HG03378 (cell line): ENCODE data around the gene ARL14.
"Not testable (repeated sequence)": the region's sequence is repeated elsewhere in the genome, so short reads cannot be mapped to it uniquely, and the experiment has no call there.

Experiments used
- ATAC-seq: cut with Tn5 transposase; IDR thresholded peaks from one replicate; pipeline ENCODE4 v1.9.1; 2021; ENCODE audit warnings: mild to moderate bottlenecking, moderate library complexity; ENCODE audit not compliant: unreplicated experiment

ARL14 gene

GRCh38 chr3:160675566-160676124, 1.3 kb upstream of the ARL14 start:
- no peak for ATAC-seq

DNA sequence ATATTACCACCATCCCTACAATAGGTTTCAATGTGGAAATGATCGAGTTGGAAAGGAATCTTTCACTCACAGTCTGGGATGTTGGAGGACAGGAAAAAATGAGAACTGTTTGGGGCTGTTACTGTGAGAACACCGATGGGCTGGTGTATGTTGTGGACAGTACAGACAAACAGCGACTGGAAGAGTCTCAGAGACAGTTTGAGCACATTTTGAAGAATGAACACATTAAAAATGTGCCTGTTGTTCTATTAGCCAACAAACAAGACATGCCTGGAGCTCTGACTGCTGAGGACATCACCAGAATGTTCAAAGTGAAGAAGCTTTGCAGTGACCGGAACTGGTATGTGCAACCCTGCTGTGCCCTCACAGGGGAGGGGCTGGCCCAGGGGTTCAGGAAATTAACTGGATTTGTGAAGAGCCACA, 510 bp downstream of the ARL14 start:
- ATAC-seq, result no peak

DNA sequence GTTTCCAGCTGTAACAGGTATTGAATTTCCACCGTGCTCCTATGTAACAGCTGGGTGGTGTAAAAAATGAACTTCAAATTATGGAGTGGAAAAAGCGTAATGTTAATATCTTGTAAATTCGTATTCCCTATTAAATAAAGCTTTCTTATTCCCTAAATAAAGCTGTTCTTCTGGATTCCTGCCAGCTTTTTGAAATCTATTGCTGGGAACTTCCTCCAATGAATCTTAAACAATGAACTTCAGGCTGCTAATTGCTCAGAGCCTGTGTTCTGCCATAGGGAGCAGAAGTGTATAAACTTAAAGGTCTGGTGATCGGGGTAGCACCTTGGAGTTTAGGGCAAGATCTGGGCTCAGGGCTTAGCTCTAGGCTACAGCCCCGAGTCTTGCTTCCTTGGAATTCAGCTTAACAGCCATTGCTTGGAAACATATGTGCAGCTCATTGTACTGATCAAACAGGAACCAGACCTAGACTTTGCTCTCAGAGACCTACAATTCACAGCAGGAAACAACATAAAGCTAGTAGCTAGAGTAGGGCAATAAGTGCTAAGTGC, 1.4 kb downstream of the ARL14 start:
- ATAC-seq, result no peak

DNA sequence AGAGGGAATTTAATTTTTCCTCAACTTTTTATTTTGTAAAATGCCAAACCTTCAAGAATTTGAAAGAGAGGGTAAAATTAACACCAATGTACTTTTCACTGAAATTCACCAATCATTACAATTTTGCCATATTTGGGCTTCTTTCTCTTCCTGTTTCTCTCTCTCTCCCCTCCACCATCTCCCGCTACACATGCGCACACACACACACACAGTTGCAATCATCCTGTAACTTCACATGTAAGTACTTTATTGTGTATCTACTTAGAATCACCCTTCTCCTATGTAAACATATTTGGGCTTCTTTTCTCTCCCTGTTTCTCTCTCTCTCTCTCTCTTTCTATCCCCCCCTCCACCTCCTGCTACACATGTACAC, 7.4 kb downstream of the ARL14 start:
- no peak for ATAC-seq

DNA sequence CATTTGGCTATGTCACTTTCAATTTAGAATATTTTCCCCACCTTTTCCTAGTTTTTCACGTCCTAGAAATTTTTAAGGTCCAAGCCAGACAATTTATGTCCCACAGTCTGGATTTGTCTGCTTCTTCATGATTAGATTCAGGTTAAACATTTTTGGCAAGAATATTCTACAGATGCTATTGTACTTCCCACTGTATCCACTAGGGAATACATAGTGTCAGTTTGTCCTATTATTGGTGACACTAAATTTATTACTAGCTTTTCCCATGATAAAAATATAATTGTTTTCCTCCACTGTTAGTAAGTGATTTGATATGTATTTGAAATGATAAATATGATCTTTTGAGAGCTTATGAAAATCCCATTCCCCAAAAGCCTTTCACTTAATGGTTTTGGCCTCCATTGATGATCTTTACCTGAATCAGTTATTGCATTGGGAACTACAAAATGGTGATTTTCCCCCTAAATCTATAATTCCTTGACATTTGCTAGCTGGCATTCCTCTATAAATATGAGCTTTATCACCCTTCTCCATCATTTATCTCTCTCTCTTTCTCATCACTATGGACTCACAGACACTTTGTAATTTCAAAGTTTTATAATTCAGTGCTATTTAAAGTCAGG, 8.3 kb downstream of the ARL14 start:
- no peak for ATAC-seq

GRCh38 chr3:160686955-160687535, 10.1 kb downstream of the ARL14 start:
- peak; percentile 54 for ATAC-seq

DNA sequence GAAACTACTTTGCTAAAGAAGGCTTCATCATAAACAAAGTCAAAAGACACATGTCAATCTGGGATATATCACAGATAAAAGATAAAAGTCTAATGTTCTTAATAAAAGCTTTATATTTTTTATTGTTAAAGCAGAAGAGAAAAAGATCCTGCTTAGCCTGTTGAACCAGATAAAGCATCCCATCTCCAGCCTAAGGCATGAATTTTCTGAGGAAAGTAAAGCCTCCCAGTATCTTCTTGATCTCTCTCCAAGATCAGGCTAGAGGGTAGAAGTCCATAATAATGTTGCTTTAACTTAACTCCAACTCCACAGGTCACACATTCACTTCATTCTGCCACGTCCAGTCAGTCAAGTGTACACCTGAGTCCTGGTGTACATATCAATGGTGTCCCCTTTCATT, 14.2 kb downstream of the ARL14 start:
- ATAC-seq, result no peak

GRCh38 chr3:160691962-160692361, 15.0 kb downstream of the ARL14 start:
- no peak for ATAC-seq

DNA sequence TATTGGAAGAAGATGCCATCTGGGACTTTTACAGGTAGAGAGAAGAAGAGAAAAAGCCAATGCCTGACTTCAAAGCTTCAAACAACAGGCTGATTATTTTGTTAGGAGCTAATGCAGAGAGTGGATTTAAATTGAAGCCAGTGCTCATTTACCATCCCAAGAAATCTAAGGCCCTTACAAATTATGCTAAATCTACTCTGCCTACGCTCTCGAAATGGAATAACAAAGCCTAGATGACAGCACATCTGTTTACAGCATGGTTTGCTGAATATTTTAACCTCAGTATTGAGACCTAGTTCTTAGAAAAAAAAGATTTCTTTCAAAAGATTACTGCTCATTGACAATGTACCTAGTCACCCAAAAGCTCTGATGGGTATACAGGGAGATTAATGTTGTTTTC, 16.2 kb downstream of the ARL14 start:
- ATAC-seq, result no peak

DNA sequence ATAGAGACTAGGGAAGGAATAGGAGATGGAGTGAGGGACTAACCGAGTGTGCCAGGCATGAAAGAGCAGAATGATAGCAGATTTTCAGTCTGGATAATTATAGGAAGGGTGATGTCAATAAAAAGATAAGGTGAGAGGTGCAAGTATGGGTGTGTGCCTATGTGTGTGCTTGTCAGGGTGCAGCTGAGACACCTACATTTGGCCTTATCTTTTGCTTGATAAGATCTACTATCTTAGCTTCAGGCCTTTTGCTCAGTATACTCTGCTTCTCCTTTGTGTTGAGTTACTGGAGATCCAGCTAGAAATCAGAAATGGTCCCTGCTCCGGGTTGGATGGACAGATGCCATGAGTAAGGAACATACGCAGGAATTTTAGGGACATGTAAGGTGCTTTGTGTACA, 17.4 kb downstream of the ARL14 start:
- no peak for ATAC-seq

DNA sequence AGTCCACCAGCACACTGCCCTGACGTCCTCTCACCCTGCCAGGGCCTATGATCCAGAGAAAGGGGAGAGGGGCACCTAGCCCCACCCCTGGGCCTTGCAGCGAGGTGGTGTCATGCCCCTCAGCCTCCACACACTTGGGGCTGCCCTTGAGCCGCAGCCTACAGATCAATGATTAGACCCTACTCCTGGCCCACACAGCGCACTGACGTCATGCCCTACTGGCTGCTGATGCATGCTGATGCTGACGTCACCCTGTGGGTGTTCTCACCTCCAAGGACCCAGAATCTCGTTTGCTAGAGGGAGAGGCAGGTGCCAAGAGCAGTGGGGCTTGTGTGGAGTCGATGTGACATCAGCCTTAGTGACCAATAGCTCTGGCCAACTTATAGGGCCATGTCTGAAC, 18.0 kb downstream of the ARL14 start:
- ATAC-seq, result no peak

GRCh38 chr3:160695915-160696327, 19.0 kb downstream of the ARL14 start:
- ATAC-seq, result no peak

GRCh38 chr3:160697637-160698380, 20.8 kb downstream of the ARL14 start:
- ATAC-seq, result peak; percentile 67

GRCh38 chr3:160698599-160699195, 21.7 kb downstream of the ARL14 start:
- ATAC-seq, result no peak

DNA sequence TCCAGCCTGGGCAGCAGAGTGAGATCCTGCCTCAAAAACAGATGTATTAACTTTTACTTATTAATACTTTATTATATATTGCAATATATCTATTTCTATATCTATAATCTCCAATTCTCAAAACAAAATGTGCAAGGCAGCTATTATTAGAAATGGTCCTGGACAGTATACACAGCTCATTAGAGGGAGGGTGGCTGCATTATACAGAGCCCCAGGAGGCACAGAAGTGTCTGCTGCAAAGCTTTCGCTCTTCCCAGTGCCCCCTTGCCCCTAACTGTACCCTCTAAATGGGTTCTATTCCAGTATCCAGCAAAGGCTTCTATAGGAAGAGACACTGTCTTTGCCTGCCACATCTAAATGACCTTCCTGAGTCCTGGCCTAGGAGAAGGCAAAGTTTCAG, 24.5 kb downstream of the ARL14 start:
- ATAC-seq, result no peak

DNA sequence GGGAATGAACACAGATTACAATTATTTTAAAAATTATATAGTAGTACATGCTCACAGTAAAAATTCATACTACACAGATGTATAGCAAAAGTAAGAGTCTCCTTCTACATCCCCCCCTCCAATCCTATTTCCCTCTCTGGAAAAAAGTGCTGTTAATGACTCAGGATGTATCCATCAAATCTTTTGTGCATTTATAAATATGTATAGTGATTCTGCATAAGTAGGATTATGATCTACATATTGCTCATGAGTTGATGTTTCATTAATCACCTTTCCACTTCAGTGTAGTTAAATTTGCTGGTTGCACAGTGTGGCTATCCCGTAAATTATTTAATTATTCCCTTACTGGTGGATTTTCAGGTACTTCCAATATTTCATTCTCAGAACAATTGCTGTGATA, 25.3 kb downstream of the ARL14 start:
- no peak for ATAC-seq

- no peak for ATAC-seq
These were observed 27.0 kb downstream of the ARL14 start for GRCh38 chr3:160703974-160704373.

- peak; percentile 71 for ATAC-seq
These were observed 30.3 kb downstream of the ARL14 start for GRCh38 chr3:160707187-160707794.

- ATAC-seq, result no peak
These were observed 32.7 kb downstream of the ARL14 start for GRCh38 chr3:160709477-160710182.

DNA sequence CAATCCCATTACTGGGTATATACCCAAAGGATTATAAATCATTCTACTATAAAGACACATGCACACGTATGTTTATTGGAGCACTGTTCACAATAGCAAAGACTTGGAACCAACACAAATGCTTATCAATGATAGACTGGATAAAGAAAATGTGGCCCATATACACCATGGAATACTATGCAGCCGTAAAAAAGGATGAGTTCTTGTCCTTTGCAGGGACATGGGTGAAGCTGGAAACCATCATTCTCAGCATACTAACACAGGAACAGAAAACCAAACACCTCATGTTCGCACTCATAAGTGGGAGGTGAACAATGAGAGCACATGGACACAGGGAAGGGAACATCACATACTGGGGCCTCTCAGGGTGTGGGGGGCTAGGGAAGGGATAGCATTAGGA, 36.2 kb downstream of the ARL14 start:
- not testable (repeated sequence) for ATAC-seq
